NCI-H1092 (cell line): ENCODE measurements around the gene IMPDH2.

Experiments
- DNase-seq: peaks from one replicate; lab custom pipeline; 2025; lab: John Stamatoyannopoulos, UW

Gene IMPDH2

DNA sequence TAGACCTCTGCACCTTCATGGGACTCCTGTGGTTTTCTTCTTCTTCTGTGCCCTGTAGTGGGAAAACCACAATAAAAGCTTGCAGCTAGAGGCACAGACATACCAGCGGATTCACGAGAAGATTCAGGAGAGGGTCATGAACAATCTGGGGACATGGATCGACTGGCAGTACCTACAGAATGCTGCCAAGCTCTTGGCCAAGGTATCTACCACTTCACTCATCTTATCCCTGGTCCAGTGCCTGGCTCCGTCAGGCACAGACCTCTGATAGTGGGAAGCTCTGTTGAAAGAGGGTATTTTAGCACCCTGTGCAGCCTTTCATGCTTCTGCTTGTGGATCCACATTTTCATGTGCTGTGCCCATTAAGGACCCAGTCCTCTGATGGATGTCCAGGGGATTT, 48.9 kb downstream of the IMPDH2 start:
- DNase-seq: no peak

DNA sequence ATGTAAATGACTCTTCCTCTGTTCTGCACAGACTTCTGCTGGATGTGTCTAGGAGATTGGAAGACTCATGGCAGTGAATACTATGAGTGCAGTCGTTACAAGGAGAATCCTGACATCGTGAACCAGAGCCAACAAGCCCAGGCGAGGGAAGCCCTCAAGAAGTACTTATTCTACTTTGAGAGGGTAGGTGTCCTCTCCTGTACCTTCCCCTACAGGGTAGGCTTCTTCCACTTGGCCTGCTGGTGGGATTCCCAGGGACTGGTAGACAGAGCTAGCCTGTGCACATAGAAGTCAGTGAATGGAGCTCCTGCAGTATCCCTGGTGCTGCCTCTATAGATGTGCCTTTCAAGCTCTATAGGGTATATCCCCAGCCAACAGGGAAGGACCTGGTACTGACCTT, 49.7 kb downstream of the IMPDH2 start:
- no peak for DNase-seq
